DMS79 (cell line): ENCODE measurements around the gene PHF1.
"Not testable (repeated sequence)": the region's sequence is repeated elsewhere in the genome, so short reads cannot be mapped to it uniquely, and the experiment has no call there.

Experiments
- DNase-seq: peaks from one replicate; lab custom pipeline; 2025; lab: John Stamatoyannopoulos, UW

Gene PHF1

GRCh38 chr6:33391922-33392594, 18.8 kb upstream of the PHF1 start:
- no peak for DNase-seq

- peak; percentile 9 for DNase-seq
Observed at GRCh38 chr6:33392595-33392948, 18.2 kb upstream of the PHF1 start.

GRCh38 chr6:33392979-33393378, 17.8 kb upstream of the PHF1 start:
- no peak for DNase-seq

- DNase-seq, result no peak
Observed at GRCh38 chr6:33397541-33397940, 13.3 kb upstream of the PHF1 start.

GRCh38 chr6:33398601-33399000, 12.2 kb upstream of the PHF1 start:
- DNase-seq, result not testable (repeated sequence)

- not testable (repeated sequence) for DNase-seq
Observed at GRCh38 chr6:33399881-33400280, 10.9 kb upstream of the PHF1 start.

- DNase-seq, result no peak
Observed at GRCh38 chr6:33404884-33405283, 5.9 kb upstream of the PHF1 start.

GRCh38 chr6:33405386-33405940, 5.4 kb upstream of the PHF1 start:
- DNase-seq, result no peak

DNA sequence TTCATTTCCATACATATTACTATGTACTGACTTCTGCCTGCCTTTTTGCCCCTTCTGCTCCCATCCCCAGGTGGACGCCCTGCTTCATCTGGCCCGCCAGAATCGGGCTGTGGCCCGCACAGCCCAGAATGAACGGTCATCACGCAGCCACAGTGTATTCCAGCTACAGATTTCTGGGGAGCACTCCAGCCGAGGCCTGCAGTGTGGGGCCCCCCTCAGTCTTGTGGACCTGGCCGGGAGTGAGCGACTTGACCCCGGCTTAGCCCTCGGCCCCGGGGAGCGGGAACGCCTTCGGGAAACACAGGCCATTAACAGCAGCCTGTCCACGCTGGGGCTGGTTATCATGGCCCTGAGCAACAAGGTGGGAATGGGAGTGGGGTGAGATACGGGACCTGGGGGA, 4.7 kb upstream of the PHF1 start:
- no peak for DNase-seq

DNA sequence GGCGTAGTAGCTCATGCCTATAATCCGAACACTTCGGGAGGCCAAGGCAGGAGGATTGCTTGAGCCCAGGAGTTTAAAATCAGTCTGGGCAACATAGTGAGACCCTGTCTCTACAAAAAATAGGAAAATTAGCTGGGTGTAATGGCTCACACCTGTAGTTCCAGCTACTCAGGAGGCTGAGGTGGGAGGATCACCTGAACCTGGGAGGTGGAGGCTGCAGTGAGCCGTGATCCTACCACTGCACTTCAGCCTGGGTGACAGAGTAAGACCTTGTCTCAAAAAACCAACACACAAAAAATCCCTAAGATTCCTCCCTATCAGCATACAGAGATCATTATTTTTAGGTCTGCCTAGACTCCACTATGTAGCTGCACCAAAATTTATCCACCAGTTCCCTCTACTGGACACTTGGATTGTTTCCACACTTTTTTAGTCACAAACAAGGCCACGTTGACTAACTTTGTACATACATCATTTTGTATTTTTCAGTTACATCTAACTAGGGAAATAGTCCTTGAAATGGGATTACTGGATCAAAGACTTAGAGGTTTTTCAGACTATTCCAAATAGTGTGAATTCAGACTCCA, 3.6 kb upstream of the PHF1 start:
- DNase-seq, result no peak

DNA sequence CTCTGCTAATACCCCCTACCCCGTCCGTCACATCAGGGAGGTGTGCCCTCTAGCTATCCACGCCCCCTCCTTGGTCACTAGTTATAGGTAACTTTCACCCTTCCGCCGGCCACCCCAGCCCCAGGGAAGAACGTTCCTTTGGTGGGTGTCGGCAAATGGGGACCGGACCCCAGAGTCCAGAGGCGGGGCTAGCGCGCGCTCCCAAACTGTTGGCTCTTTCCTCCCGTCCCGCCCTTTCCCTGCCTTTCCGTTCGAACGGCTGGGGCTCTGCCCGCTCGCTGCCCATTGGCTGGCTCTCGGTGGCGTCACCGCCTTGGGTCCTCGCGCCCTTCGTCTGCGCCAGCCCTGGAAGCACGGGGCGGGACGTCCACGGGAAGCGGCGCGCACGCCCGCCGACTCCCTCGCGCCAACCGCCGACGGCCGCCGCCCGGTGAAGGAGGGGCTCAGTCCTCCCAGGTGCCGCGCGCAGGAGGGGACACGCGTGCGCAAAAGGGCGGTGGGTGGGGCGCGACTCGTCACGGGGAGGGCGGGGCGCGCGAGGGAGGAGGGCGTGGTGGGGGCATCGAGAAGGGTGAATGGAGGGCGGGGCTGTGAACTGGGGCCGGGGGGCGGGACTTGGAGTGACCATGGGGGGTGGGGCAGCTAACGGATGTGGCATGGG, 634 bp upstream of the PHF1 start:
- peak; percentile 95 for DNase-seq

DNA sequence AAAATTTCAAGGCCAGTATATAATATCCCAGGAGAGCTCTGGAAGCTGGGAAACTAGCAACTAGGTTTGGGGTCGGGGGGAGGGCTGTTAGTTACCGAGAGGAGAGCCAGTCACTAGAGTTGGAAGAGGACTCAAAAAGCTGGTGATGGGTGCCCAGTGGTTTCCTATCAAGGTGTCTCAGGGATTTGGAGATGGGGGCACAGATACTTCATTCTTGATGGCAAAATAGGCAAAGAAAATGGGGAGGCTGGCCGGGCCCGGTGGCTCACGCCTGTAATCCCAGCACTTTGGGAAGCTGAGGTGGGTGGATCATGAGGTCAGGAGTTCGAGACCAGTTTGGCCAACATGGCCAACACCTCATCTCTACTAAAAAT, 805 bp downstream of the PHF1 start:
- DNase-seq, result no peak

DNA sequence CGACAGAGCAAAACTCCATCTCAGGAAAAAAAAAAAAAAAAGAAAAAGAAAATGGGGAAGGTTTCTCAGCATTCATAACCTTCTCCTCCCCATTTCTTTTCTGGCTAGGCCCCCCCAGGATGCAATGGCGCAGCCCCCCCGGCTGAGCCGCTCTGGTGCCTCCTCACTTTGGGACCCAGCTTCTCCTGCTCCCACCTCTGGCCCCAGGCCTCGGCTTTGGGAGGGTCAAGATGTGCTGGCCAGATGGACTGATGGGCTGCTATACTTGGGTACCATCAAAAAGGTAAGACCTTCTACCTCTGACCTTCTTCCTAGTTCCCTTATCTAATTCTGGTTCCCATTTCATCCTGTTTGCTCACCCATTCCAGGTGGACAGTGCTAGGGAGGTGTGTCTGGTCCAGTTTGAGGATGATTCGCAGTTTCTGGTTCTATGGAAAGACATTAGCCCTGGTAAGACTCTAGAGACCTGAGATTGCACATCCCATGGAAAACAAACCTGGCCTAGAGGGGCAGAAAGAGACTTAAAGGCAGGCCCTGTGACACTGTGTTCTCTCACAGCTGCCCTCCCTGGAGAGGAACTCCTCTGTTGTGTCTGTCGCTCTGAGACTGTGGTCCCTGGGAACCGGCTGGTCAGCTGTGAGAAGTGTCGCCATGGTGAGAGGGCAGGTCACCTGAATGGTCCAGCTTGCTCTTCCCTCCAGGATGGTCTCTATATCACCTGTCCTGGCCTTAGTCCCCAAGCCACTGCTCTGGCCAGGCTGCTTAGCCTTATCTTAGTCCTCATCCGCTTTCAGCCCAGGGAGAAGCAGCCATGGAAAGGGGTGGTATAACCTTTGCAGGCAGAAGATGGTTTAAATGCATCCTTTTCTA, 1.6 kb downstream of the PHF1 start:
- DNase-seq, result no peak

GRCh38 chr6:33413241-33414120, 2.7 kb downstream of the PHF1 start:
- DNase-seq, result no peak

GRCh38 chr6:33414592-33415271, 3.9 kb downstream of the PHF1 start:
- no peak for DNase-seq

GRCh38 chr6:33415831-33416230, 5.0 kb downstream of the PHF1 start:
- no peak for DNase-seq

- DNase-seq, result no peak
Observed at GRCh38 chr6:33416386-33417127, 5.7 kb downstream of the PHF1 start.

DNA sequence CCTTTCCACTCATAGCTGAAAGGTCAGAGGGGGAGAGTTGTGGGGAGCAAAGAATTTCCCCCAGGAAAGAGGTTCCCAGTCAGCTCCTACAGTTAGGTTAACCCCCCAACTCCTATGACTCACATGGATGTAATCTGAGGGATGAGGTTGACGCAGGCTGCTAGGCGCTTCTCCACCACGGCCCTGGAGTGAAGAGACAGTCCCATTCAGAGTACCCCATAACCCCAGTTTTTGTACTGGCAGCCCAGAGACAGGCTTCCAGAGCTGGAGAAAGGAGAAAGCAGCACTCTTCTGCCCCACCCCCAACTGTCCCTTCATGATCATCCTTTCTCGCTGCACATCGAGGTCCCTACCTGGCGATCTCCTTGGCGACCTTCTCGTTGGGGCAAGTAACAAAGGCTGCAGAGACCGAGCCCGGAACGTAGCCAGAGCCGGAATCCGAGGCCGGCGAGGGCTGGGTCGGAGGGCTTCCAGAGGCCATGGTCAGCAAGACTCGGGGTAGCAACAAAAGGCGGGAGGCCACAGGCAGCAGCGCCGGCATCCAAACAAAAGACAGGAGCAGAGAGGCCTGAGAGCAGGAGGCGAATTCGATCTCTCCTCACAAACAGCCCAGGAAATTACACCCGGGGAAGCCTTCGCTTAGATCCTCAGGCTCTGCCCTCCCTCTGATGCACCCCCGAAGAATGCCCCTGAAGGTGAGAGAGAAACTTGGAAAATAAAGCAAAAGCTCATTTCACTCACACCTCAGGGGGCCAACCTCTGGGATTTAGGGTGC, 6.5 kb downstream of the PHF1 start:
- no peak for DNase-seq
